IMR-90 (cell line): ENCODE data around the gene KDF1. TPM values are rescaled to one million over a fixed set of nuclear protein-coding genes. Genes with fewer than 3 reads are reported as not detected.
A peak's percentile ranks its signal among the peaks of the same experiment; 100 is the strongest.

Experiments used
- ATAC-seq: fragments of 200-7000 bp; cut with Tn5 transposase; 2 replicates; pipeline ENCODE4 v1.9.1; 2020; ENCODE audit warnings: low read depth, mild to moderate bottlenecking, moderate library complexity
- BruUV-seq: library from RNA; stranded (reverse); fragments of 400-500 nt; replicated peaks from 2 replicates; lab custom pipeline; 2021; lab: Mats Ljungman, UMichigan
- CTCF ChIA-PET: fragments of 300-600 bp; formaldehyde crosslinking; extraction: SDS; loops from one replicate; lab custom pipeline; 2021; ENCODE audit warnings: antibody characterized with exemption; lab: Yijun Ruan, JAX
- POLR2A ChIA-PET: fragments of 300-600 bp; sonication (Branson Sonifier 250); formaldehyde crosslinking; loops from one replicate; lab custom pipeline; 2022; ENCODE audit warnings: antibody characterized with exemption; ENCODE audit not compliant: unreplicated experiment; lab: Charles Lee
- DNase-seq: peaks from one replicate; pipeline ENCODE4 v3.0.0; 2013
- H2AFZ ChIP-seq: replicated peaks from 2 replicates; pipeline ENCODE3; 2013; ENCODE audit warnings: low read length, mild to moderate bottlenecking; ENCODE audit not compliant: poor library complexity
- H2AK5ac ChIP-seq: 2 replicates; pipeline ENCODE4 v1.6.1; 2013; ENCODE audit warnings: low read depth, low read length, inconsistent platforms
- H2AK9ac ChIP-seq: replicated peaks from 2 replicates; pipeline ENCODE3; 2013; ENCODE audit warnings: mild to moderate bottlenecking, low read depth, low read length, moderate library complexity; ENCODE audit not compliant: poor library complexity
- H2BK120ac ChIP-seq: 2 replicates; pipeline ENCODE4 v1.6.1; 2013; ENCODE audit warnings: low read depth, low read length, inconsistent platforms
- H2BK15ac ChIP-seq: 3 replicates; pipeline ENCODE4 v1.6.1; 2013; ENCODE audit warnings: low read depth, low read length, inconsistent platforms
- H2BK20ac ChIP-seq: 2 replicates; pipeline ENCODE4 v1.6.1; 2013; ENCODE audit warnings: low read depth, mild to moderate bottlenecking, inconsistent platforms, low read length, moderate library complexity
- H2BK5ac ChIP-seq: 2 replicates; pipeline ENCODE4 v1.6.1; 2013; ENCODE audit warnings: mild to moderate bottlenecking, low read depth, low read length, inconsistent platforms; ENCODE audit not compliant: poor library complexity, severe bottlenecking
- H3K14ac ChIP-seq: replicated peaks from 2 replicates; pipeline ENCODE4 v1.6.1; 2013; ENCODE audit warnings: low read depth, low read length, inconsistent platforms
- H3K18ac ChIP-seq: 2 replicates; pipeline ENCODE4 v1.6.1; 2013; ENCODE audit warnings: low read depth, low read length, control low read depth
- H3K23ac ChIP-seq: 2 replicates; pipeline ENCODE4 v1.6.1; 2013; ENCODE audit warnings: low read depth, low read length, inconsistent platforms
- H3K27ac ChIP-seq: 2 replicates; pipeline ENCODE4 v1.5.1; 2013; ENCODE audit warnings: mild to moderate bottlenecking, control low read depth, low read length; ENCODE audit not compliant: insufficient read depth
- H3K27me3 ChIP-seq: 2 replicates; pipeline ENCODE4 v1.6.1; 2013; ENCODE audit warnings: low read length; ENCODE audit not compliant: control insufficient read depth, insufficient read depth
- H3K36me3 ChIP-seq: 2 replicates; pipeline ENCODE4 v1.6.1; 2013; ENCODE audit warnings: low read length, mixed read lengths; ENCODE audit not compliant: control insufficient read depth, insufficient read depth
- H3K4ac ChIP-seq: 2 replicates; pipeline ENCODE4 v1.6.1; 2013; ENCODE audit warnings: low read depth, low read length, inconsistent platforms
- H3K4me1 ChIP-seq: 2 replicates; pipeline ENCODE4 v1.6.1; 2013; ENCODE audit warnings: low read length, mixed read lengths; ENCODE audit not compliant: control insufficient read depth, insufficient read depth
- H3K4me2 ChIP-seq: 2 replicates; pipeline ENCODE4 v1.6.1; 2013; ENCODE audit warnings: low read depth, mild to moderate bottlenecking, control low read depth, low read length, moderate library complexity
- H3K4me3 ChIP-seq: 2 replicates; pipeline ENCODE4 v1.5.1; 2013; ENCODE audit warnings: low read depth, mild to moderate bottlenecking, control low read depth, low read length, moderate library complexity; ENCODE audit not compliant: insufficient read depth
- H3K56ac ChIP-seq: 2 replicates; pipeline ENCODE4 v1.6.1; 2013; ENCODE audit warnings: low read length, inconsistent platforms; ENCODE audit not compliant: insufficient read depth; ENCODE audit errors: extremely low read depth
- H3K79me1 ChIP-seq, 2 experiments: 2 replicates each; pipeline ENCODE4 v1.6.1; 2013; ENCODE audit warnings: low read length in 2 of 2, inconsistent platforms in 1 of 2, low read depth in 1 of 2
- H3K9ac ChIP-seq: 2 replicates; pipeline ENCODE4 v1.6.1; 2013; ENCODE audit warnings: low read depth, low read length, control low read depth
- H3K9me1 ChIP-seq: 2 replicates; pipeline ENCODE4 v1.6.1; 2013; ENCODE audit warnings: low read length, inconsistent platforms; ENCODE audit not compliant: insufficient read depth
- H3K9me3 ChIP-seq: 2 replicates; pipeline ENCODE4 v1.6.1; 2013; ENCODE audit warnings: low read length; ENCODE audit not compliant: control insufficient read depth, insufficient read depth
- H4K20me1 ChIP-seq: 2 replicates; pipeline ENCODE4 v1.6.1; 2013; ENCODE audit warnings: low read length, inconsistent platforms; ENCODE audit not compliant: insufficient read depth
- H4K5ac ChIP-seq: 2 replicates; pipeline ENCODE4 v1.6.1; 2013; ENCODE audit warnings: mild to moderate bottlenecking, low read depth, low read length, control low read depth
- H4K8ac ChIP-seq, 2 experiments: 2 replicates each; pipeline ENCODE4 v1.6.1; 2013; ENCODE audit warnings: low read depth in 2 of 2, low read length in 2 of 2, control low read depth in 1 of 2, inconsistent platforms in 1 of 2
- H4K91ac ChIP-seq: 2 replicates; pipeline ENCODE4 v1.6.1; 2013; ENCODE audit warnings: low read depth, low read length, inconsistent platforms; ENCODE audit not compliant: insufficient read depth
- BHLHE40 ChIP-seq: fragments of 150-350 bp; IDR thresholded peaks from 2 replicates; pipeline ENCODE4 v1.6.1; 2016; ENCODE audit warnings: mild to moderate bottlenecking, low read depth, low read length
- CEBPB ChIP-seq: IDR thresholded peaks from 2 replicates; pipeline ENCODE4 v1.6.1; 2012; ENCODE audit warnings: low read depth, low read length, improper control_type of control experiment
- CHD1 ChIP-seq: IDR thresholded peaks from 2 replicates; pipeline ENCODE4 v1.6.1; 2012; ENCODE audit warnings: low read depth, low read length, improper control_type of control experiment
- ELK1 ChIP-seq: fragments of 150-350 bp; IDR thresholded peaks from 2 replicates; pipeline ENCODE4 v1.6.1; 2016; ENCODE audit warnings: low read depth, mild to moderate bottlenecking, low read length, moderate library complexity, borderline replicate concordance
- FOS ChIP-seq: fragments of 150-350 bp; IDR thresholded peaks from 2 replicates; pipeline ENCODE4 v1.6.1; 2016; ENCODE audit warnings: low read depth, low read length
- MAFK ChIP-seq: IDR thresholded peaks from 2 replicates; pipeline ENCODE4 v1.6.1; 2012; ENCODE audit warnings: low read depth, low read length, improper control_type of control experiment
- MAZ ChIP-seq: IDR thresholded peaks from 2 replicates; pipeline ENCODE4 v1.6.1; 2012; ENCODE audit warnings: low read depth, mild to moderate bottlenecking, low read length, improper control_type of control experiment, moderate library complexity, borderline replicate concordance
- POLR2A ChIP-seq: IDR thresholded peaks from 2 replicates; pipeline ENCODE4 v1.6.1; 2012; ENCODE audit warnings: mild to moderate bottlenecking, low read depth, low read length
- RCOR1 ChIP-seq: IDR thresholded peaks from 2 replicates; pipeline ENCODE4 v1.6.1; 2012; ENCODE audit warnings: mild to moderate bottlenecking, low read length, improper control_type of control experiment; ENCODE audit not compliant: insufficient replicate concordance
- RFX5 ChIP-seq: IDR thresholded peaks from 2 replicates; pipeline ENCODE4 v1.8.0; 2012; ENCODE audit warnings: low read depth, mild to moderate bottlenecking, low read length, moderate library complexity
- SMC3 ChIP-seq: fragments of 150-350 bp; IDR thresholded peaks from 2 replicates; pipeline ENCODE4 v1.6.1; 2016; ENCODE audit warnings: low read depth, mild to moderate bottlenecking, antibody characterized with exemption, low read length, moderate library complexity
- USF2 ChIP-seq: fragments of 150-350 bp; IDR thresholded peaks from 2 replicates; pipeline ENCODE4 v1.6.1; 2017; ENCODE audit warnings: mild to moderate bottlenecking, antibody characterized with exemption, low read length, low read depth
- WGBS, 2 experiments: methylation state at CpG; one replicate each; pipeline versions ENCODE4 v1.1.5 to v1.1.7; 2013; ENCODE audit warnings: missing lambda C conversion rate in 2 of 2; ENCODE audit not compliant: insufficient read length in 1 of 2; ENCODE audit errors: extremely low coverage in 2 of 2; 5-methylcytosine and 5-hydroxymethylcytosine counted together
- dilution Hi-C: fragments of 300-500 bp; cut with HindIII; formaldehyde crosslinking; loops from one replicate; pipeline ENCODE4 v1.14.3; 2018; ENCODE audit warnings: low sequenced_read_pairs; ENCODE audit not compliant: unreplicated experiment
- in situ Hi-C: fragments of 300-500 bp; cut with MboI; formaldehyde crosslinking; loops from 3 replicates; pipeline ENCODE4 v1.14.3; 2019; ENCODE audit warnings: low sequenced_read_pairs, inconsistent platforms, mixed read lengths
- intact Hi-C: fragments of 100-400 bp; cut with micrococcal nuclease; formaldehyde crosslinking; loops from 2 replicates; pipeline ENCODE4 v1.10.0; 2022
- polyA plus RNA-seq, 3 experiments: library from polyadenylated mRNA; depleted of rRNA; stranded (reverse); fragments of >200 nt; gene quantifications; 2 replicates each; pipeline ENCODE4 v1.2.3, GENCODE V29; 2012; ENCODE audit warnings: low replicate concordance in 1 of 3
- total RNA-seq: library from RNA; depleted of rRNA; stranded (reverse); fragments of >200 nt; gene quantifications from 2 replicates; pipeline ENCODE4 v1.2.3, GENCODE V29; 2012
- TF ChIP-seq, protein P1 (sequence below): conservative IDR thresholded peaks from 2 replicates; pipeline ENCODE4 v1.5.1; 2012; ENCODE audit warnings: mild to moderate bottlenecking, low read depth, low read length, improper control_type of control experiment

KDF1 gene
- total and polyA plus RNA-seq, 2 of the 4 experiments (the other 2 are of a cell fraction), result not detected

DNA sequence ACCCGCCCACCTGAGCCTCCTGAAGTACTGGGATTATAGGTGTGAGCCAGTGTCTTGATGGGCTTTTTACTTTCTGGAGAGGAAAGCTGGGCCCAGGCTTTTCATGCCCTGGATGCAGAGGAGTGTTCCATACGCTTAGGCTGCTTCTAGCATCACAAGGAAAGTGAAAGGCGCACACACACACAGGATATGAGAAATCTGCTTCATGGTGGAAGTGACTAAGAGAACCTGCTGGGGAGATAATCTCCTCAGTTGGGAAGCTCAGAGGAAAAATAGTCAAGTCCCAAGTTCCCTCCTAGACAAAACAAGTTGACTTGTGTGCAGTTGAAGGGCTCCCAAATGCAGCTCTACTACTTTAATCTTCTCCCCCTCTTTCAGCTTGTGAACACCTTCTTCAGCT is 36.6 kb downstream of the KDF1 start:
- H2BK15ac ChIP-seq, result no peak overlapping the region
- H3K14ac ChIP-seq, result no peak overlapping the region
- peaks cover 20% of the 10 kb centered on the region for H3K9me1 ChIP-seq
- H3K4me2 ChIP-seq, result no peak overlapping the region
- no peak for ATAC-seq
- no peaks in the 10 kb centered on the region for H3K27me3 ChIP-seq
- H3K79me1 ChIP-seq, result peaks cover 23 to 42% of the 10 kb centered on the region in 2 experiments
- WGBS, 2 experiments, result 83% methylated on average over 1 of the region's 3 CpGs; no CpG with 5 or more reads in 1 of the 2 experiments
- peaks cover 6% of the 10 kb centered on the region for H3K4me1 ChIP-seq
- H3K4ac ChIP-seq, result no peak overlapping the region; the same call in 1 of the 2 replicates
- in situ Hi-C loops (no loop called here), dilution Hi-C loops (no loop called here), intact Hi-C loops (no loop called here)
- H3K18ac ChIP-seq, result no peak overlapping the region
- H4K8ac ChIP-seq, result no peak overlapping the region
- H3K27ac ChIP-seq, result no peak overlapping the region
- no peaks in the 10 kb centered on the region for H3K9me3 ChIP-seq
- CTCF ChIA-PET, result no interaction called here
- H2BK120ac ChIP-seq, result no peak overlapping the region
- peak; percentile 52 for DNase-seq
- no peak overlapping the region for H2BK20ac ChIP-seq
- H3K4me3 ChIP-seq, result no peak overlapping the region
- H4K91ac ChIP-seq, result no peak overlapping the region
- H2BK5ac ChIP-seq, result no peak overlapping the region
- no peak overlapping the region for H3K9ac ChIP-seq
- no peak overlapping the region for H3K23ac ChIP-seq
- no peak overlapping the region for H4K5ac ChIP-seq
- H4K20me1 ChIP-seq, result peaks cover 24% of the 10 kb centered on the region
- no peak overlapping the region for H2AK9ac ChIP-seq
- POLR2A ChIA-PET, result no interaction called here
- no peak for TF ChIP-seq CHD1
- TF ChIP-seq RCOR1, result no peak
- no peak for TF ChIP-seq MAZ
- no peak for TF ChIP-seq BHLHE40
- TF ChIP-seq MAFK, result no peak
- no peak for TF ChIP-seq USF2
- no peak for TF ChIP-seq CEBPB
- no peak for TF ChIP-seq FOS
- TF ChIP-seq RFX5, result no peak
- TF ChIP-seq, protein P1, sequence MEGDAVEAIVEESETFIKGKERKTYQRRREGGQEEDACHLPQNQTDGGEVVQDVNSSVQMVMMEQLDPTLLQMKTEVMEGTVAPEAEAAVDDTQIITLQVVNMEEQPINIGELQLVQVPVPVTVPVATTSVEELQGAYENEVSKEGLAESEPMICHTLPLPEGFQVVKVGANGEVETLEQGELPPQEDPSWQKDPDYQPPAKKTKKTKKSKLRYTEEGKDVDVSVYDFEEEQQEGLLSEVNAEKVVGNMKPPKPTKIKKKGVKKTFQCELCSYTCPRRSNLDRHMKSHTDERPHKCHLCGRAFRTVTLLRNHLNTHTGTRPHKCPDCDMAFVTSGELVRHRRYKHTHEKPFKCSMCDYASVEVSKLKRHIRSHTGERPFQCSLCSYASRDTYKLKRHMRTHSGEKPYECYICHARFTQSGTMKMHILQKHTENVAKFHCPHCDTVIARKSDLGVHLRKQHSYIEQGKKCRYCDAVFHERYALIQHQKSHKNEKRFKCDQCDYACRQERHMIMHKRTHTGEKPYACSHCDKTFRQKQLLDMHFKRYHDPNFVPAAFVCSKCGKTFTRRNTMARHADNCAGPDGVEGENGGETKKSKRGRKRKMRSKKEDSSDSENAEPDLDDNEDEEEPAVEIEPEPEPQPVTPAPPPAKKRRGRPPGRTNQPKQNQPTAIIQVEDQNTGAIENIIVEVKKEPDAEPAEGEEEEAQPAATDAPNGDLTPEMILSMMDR, result no peak
- no peak for TF ChIP-seq SMC3
- TF ChIP-seq ELK1, result no peak
- TF ChIP-seq POLR2A, result no peak
- H2AK5ac ChIP-seq, result peak overlapping the region; percentile 14; the same call in 1 of the 2 replicates
- peaks cover 17% of the 10 kb centered on the region for H3K36me3 ChIP-seq
- BruUV-seq, result no TSS peak
- H2AFZ ChIP-seq, result no peak overlapping the region
- H3K56ac ChIP-seq, result no peak overlapping the region
